IMR-90 (cell line): ENCODE data around the gene XKR7.

Experiments used
- BHLHE40 ChIP-seq: fragments of 150-350 bp; IDR thresholded peaks from 2 replicates; pipeline ENCODE4 v1.6.1; 2016; ENCODE audit warnings: mild to moderate bottlenecking, low read depth, low read length
- CEBPB ChIP-seq: IDR thresholded peaks from 2 replicates; pipeline ENCODE4 v1.6.1; 2012; ENCODE audit warnings: low read depth, low read length, improper control_type of control experiment
- CTCF ChIP-seq: conservative IDR thresholded peaks from 2 replicates; pipeline ENCODE4 v1.5.1; 2012; ENCODE audit warnings: mild to moderate bottlenecking, low read depth, low read length, improper control_type of control experiment
- ELK1 ChIP-seq: fragments of 150-350 bp; IDR thresholded peaks from 2 replicates; pipeline ENCODE4 v1.6.1; 2016; ENCODE audit warnings: low read depth, mild to moderate bottlenecking, low read length, moderate library complexity, borderline replicate concordance
- FOS ChIP-seq: fragments of 150-350 bp; IDR thresholded peaks from 2 replicates; pipeline ENCODE4 v1.6.1; 2016; ENCODE audit warnings: low read depth, low read length
- MXI1 ChIP-seq: IDR thresholded peaks from 2 replicates; pipeline ENCODE4 v1.6.1; 2012; ENCODE audit warnings: low read depth, mild to moderate bottlenecking, low read length, moderate library complexity, borderline replicate concordance
- POLR2A ChIP-seq: IDR thresholded peaks from 2 replicates; pipeline ENCODE4 v1.6.1; 2012; ENCODE audit warnings: mild to moderate bottlenecking, low read depth, low read length
- RCOR1 ChIP-seq: IDR thresholded peaks from 2 replicates; pipeline ENCODE4 v1.6.1; 2012; ENCODE audit warnings: mild to moderate bottlenecking, low read length, improper control_type of control experiment; ENCODE audit not compliant: insufficient replicate concordance
- RFX5 ChIP-seq: IDR thresholded peaks from 2 replicates; pipeline ENCODE4 v1.8.0; 2012; ENCODE audit warnings: low read depth, mild to moderate bottlenecking, low read length, moderate library complexity
- SMC3 ChIP-seq: fragments of 150-350 bp; IDR thresholded peaks from 2 replicates; pipeline ENCODE4 v1.6.1; 2016; ENCODE audit warnings: low read depth, mild to moderate bottlenecking, antibody characterized with exemption, low read length, moderate library complexity

- TF ChIP-seq MXI1 (no peak), CTCF (no peak), SMC3 (no peak), POLR2A (no peak), FOS (no peak), CEBPB (no peak), RFX5 (no peak), RCOR1 (no peak), ELK1 (no peak), BHLHE40 (no peak)
These were observed 22.8 kb downstream of the XKR7 start for GRCh38 chr20:31990641-31991338.
